Stimulated activated naive CD4-positive, alpha-beta T cell (primary cell): ENCODE data around the gene POMGNT1.
"Not testable (repeated sequence)": the region's sequence is repeated elsewhere in the genome, so short reads cannot be mapped to it uniquely, and the experiment has no call there.

Source experiments
- DNase-seq, 6 experiments: peaks; one replicate each; lab custom pipeline; 2025; lab: John Stamatoyannopoulos, UW

Gene POMGNT1

DNA sequence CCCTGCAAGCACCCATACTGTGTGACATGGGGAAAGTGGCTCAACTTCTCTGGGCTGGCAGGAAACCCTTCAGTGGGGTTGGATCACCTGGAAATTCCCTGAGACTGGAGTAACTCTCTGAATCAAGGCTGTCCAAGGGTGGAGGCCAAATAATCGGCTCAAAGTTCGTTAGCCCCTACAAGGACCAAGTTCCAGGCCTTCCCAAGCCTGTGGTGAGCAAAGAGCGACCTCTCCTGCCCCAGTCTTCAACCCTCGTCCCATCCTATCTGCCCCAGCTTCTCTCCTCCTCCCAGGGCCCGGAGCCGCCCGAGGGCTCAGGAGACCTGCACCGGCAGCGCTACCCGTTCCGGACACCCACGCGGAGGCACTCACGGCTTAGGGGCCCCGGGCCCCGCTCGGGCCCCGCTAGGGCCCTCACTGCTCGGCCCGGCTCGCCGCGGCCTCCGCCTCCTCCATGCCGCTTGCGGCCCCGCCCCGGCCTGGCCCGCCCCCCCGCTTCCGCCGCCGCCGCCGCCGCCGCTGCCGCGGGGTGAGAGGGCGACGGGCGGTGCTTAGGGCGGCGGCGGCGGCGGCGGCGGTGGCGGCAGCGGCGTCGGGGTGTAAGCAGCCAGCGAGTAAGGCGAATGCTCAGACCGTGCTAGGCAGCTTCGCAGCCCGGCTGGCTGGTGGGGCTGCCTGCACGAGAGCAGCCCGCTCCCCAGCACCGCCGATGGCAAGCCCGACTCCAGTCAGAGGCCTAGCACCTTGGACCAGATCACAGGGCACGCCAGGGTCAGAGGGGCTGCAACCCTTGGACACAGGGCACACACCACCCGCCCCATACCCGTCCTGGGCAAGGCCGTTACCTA is at the start of gene POMGNT1:
Gene POMGNT1, minus strand, starts transcription at position 471 of the 848 bp plus-strand sequence. CDS start 613 bp downstream, outside the sequence.
- DNase-seq: peak; percentile 49 to 79 (median 68)

DNA sequence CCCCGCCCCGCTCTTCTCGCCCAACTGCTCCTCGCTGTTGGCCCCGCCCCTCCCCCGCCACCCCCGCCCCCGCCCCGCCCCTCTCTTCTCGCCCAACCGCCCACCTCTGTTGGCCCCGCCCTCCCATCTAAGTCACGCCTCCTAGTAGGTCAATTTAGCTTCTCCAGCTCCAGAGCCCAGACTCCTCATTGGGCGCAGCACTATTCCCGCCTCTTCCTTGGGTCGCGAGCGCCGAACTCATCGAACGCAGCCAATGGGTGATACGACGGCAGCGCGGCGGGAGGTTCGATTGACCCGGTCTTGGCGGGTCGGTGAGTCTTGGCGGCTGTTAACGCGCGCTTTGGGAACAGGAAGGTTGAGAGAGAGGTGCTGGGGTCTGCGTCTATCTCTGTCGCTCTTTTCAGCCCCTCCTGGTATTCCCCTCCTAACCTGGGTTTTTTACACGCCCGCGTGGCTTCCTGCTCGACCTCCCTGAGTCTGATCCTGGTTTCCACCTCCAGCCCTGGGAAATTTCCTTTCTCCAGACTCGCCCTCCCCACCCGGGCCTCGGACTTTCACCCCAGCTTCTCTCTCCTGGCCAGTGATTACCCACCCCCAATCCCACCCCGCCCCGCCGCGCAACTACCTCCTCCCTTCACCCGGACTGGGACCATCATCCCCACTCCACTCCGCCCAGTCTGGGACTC is 49.3 kb upstream of the POMGNT1 start, which contains the start of gene RAD54L:
Gene RAD54L, plus strand, starts transcription at position 328 of the 686 bp plus-strand sequence. CDS start 643 bp downstream, outside the sequence.
- peak; percentile 91 to 97 (median 95) for DNase-seq

DNA sequence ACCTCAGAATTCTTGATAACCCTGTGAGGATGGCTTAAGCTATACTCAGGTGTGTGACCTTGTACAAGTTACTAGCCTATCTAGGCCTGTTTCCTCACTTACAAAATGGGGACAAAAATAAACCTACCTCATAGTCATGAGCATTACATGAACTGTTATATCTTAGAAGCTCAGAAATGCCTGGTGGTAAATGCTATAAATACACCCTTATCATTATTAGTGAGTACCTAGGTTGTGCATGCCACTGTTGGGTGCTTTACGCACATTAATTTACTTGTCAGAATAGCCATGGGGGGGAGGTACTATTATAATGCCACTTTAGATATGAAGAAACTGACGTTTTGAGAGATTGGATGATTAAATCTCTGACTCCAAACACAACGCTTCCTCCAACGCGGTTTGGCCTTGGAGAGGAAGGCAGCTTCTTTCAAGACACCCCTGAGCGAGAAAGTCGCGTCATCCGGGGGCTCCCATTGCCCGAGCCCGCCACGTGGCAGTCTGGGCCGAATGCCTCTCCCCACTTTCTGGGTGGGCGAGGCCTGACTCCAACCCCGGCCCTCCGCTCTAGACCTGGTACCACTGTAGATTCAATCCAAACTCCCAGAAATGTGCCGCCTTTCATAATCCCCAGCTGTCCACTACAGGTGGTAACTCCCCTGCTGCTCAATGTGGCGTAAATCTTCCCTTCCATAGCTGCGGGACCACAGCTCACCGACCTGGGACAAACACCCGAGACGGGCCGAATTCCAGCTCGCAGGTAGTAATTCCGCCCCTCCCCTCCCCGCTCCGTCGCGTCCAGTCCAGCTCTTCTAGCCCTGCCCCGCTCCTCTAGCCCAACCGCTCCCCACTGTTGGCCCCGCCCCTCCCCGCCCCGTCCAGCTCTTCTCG is 48.6 kb upstream of the POMGNT1 start:
- DNase-seq: peak in 2 of 6 experiments; percentile 46 to 55

DNA sequence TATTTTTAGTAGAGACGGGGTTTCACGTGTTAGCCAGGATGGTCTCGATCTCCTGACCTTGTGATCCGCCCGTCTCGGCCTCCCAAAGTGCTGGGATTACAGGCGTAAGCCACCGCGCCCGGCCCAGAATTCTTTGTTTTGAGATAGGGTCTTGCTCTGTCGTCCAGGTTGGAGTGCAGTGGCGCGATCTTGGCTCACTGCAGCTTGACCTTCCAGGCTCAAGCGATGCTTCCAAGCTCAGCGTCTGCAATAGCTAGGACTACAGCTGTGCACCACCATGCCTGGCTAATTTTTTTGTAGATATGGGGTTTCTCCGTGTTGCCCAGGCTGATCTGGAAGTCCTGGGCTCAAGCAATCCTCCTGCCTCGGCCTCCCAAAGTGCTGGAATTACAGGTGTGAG is 47.9 kb upstream of the POMGNT1 start:
- DNase-seq: not testable (repeated sequence)

DNA sequence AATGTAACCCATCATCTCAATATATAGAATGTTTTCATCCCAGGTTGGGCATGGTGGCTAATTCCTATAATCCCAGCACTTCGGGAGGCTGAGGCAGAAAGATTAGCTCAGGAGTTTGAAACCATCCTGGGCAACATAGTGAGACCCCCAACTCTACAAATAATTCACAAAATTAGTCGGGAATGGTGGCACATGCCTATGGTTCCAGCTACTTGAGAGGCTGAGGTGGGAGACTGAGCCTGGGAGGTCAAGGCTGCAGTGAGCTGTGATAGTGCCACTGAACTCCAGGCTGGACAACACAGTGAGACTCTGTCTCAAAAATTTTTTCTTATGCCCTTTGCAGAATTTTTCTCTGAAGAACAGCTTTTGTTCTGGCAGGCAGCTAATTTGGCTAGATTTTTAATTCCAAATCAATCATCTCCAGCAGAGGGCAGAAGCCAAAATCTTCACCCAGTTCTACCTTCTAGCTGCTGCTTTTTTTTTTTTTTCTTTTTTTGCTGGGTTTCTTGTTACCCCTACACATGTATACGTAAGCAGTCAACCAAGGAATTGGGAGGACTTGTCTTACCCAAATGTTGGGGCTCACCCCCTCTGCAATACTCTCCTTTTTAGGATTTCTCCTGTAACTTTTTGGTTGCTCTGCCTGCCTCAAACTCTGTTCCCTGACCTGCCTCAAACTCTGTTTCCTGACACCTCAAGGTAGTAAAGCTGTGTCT is 46.6 kb upstream of the POMGNT1 start:
- DNase-seq: peak in 3 of 6 experiments; percentile 15 to 47 (median 43)

DNA sequence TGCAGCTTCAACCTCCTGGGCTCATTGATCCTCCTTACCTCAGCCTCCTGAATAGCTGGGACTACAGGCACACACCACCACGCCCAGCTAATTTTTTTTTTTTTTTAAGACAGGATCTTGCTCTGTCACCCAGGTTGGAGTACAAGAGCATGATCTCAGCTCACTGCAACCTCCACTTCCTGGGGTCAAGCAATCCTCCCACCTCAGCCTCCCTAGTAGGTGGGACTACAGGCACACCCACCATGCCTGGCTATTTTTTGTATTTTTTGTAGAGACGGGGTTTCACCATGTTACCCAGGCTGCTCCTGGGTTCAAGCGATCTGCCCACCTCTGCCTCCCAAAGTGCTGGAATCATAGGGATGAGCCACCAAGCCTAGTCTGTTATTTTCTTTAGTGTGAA is 45.6 kb upstream of the POMGNT1 start:
- not testable (repeated sequence) for DNase-seq

DNA sequence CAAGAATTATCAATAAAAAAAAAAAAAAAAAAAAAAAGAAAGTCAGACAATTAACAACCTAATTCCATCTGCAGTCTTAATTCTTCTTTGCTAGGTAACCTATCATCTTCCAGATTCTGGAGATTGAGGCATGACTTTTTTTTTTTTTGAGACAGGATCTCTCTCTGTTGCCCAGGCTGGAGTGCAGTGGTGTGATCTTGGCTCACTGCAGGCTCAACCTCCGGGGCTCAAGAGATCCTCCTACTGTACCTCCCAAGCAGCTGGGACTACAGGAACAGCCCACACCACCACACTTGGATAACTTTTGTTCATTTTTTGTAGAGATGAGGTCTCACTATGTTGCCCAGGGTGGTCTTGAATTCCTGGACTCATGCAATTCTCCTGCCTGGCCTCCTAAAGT is 44.7 kb upstream of the POMGNT1 start:
- no peak for DNase-seq

DNA sequence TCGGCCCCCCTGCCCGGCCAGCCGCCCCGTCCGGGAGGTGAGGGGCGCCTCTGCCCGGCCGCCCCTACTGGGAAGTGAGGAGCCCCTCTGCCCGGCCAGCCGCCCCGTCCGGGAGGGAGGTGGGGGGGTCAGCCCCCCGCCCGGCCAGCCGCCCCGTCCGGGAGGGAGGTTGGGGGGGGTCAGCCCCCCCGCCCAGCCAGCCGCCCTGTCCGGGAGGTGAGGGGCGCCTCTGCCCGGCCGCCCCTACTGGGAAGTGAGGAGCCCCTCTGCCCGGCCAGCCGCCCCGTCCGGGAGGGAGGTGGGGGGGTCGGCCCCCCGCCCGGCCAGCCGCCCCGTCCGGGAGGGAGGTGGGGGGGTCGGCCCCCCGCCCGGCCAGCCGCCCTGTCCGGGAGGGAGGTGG is 43.5 kb upstream of the POMGNT1 start:
- DNase-seq: not testable (repeated sequence)

DNA sequence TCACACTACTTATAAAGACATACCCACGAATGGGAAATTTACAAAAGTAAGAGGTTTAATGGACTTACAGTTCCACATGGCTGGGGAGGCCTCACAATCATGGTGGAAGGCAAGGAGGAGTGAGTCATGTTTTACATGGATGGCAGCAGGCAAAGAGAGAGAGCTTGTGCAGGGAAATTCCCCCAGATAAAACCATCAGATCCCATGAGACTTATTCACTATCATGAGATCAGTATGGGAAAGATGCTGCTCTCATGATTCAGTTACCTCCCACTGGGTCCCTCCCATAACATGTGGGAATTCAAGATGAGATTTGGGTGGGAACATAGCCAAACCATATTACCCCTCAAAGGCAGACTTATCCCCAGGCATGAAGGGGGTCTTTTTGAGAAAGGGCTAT is 40.6 kb upstream of the POMGNT1 start:
- DNase-seq: not testable (repeated sequence)

DNA sequence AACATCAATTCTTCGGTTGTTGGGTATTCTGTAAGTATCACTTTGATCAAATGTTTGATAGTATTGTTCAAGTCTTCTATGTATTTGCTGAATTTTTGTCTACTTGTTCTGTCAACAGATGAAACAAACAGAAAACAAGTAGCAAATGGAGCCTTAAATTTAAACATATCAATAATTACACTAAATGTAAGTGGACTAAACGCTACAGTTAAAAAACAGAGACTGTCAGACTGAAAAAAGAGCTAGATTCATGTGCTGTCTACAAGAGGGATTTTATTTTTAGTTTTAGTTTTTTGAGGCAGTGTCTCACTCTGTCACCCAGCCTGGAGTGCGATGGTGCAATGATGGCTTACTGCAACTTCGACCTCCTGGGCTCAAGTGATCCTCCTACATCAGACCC is 38.6 kb upstream of the POMGNT1 start:
- DNase-seq: no peak

DNA sequence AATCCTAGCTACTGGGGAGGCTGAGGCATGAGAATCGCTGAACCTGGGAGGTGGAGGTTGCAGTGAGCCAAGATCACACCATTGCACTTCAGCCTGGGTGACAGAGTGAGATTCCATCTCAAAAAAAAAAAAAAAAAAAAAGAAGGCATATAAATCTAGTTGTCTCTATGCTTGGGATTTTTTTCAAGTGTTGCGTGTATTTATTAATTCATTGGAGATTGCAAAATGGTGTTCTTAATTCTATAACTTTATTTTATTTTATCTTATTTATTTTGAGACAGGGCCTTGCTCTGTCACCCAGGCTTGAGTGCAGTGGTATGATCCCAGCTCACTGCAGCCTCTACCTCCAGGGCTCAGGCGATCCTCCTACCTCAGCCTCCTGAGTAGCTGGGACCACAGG is 33.0 kb upstream of the POMGNT1 start:
- not testable (repeated sequence) for DNase-seq

DNA sequence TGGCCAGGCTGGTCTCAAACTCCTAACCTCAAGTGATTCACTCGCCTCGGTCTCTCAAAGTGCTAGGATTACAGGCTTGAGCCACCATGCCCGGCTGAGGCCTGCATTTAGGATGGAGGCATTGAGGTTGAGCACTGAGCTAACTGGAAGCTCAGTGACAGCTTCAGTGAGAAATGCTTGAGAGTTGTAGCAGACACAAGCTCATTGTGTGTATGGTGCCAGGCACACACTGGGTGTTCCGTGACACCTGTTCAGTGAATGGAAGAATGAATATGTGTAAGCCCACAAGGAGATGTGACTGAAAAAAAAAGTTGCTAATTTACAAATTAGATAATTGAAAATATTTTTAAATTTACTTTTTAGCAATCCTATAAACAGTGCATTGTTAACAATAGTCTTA is 26.7 kb upstream of the POMGNT1 start:
- DNase-seq: no peak

DNA sequence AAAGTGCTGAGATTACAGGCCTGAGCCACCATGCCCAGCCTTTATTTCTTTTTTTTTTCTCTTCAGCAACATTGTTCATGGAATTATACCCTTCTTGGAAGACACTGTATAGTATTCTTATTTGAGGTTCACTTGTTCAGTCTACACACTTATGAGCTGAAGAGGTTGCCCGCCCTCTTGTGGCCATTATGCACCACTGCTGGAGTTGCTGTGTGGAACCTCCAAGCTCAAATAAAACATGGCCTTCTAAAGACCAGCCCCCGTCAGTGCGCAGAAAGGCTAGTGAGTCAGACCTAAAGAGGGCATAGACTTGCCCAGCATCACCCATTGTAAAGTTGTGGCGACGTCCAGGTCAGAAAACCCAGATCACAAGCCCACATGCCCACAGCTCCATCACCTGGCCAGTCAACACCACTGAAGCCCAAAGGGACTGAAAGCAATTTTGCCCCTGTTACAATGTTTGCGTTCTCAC is 25.3 kb upstream of the POMGNT1 start:
- peak in 5 of 6 experiments; percentile 14 to 52 (median 30) for DNase-seq

DNA sequence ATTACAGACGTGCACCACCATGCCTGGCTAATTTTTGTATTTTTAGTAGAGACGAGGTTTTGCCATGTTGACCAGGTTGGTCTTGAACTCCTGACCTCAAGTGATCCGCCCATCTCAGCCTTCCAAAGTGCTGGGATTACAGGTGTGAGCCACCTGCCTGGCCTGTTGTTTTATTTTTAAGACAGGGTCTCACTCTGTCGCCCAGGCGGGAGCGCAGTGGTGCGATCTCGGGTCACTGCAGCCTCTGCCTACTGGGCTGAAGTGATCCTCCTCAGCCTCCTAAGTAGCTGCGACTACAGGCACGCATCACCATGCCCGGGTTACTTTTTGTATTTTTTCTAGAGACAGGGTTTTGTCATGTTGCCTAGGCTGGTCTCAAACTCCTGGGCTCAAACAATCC is 24.8 kb upstream of the POMGNT1 start:
- DNase-seq: not testable (repeated sequence)

DNA sequence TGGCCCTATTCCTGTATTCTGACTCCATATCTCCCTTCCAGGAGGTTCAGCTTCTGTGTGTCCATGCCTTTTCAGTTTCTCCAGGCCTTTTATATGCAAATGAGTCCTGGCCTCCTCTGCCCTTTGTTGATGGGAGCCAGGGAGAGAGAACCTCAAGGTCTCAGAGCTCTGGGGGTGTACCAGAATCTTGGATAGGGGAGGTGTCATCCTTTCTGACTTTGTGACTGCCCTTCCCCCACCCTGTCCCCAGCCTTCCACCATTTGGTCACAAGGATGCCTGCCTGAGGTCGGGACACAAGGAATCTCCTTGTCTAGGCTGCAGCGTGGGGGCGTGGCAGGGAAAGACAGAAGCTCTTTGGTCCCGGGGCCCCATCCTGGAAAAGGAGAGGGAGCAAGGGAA is 23.5 kb upstream of the POMGNT1 start:
- DNase-seq: no peak

DNA sequence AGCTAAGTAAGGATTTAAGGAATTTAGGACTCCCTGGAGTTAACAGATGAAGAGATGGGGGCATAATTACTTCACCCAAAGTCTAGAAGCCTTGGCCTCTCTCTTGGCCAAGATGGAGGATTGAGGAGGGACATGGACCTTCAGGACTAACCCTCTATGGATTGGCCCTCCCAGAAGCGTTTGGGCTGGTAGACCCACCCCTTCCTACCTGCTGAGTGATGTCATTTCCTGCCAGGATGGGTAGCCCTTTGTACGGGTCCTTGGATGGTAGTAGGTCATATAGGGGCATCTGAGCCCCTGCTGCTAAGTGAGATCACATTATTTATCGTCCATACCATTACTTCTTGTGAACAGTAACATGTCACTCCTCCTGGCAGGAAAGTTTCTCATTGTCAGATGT is 22.6 kb upstream of the POMGNT1 start:
- no peak for DNase-seq

DNA sequence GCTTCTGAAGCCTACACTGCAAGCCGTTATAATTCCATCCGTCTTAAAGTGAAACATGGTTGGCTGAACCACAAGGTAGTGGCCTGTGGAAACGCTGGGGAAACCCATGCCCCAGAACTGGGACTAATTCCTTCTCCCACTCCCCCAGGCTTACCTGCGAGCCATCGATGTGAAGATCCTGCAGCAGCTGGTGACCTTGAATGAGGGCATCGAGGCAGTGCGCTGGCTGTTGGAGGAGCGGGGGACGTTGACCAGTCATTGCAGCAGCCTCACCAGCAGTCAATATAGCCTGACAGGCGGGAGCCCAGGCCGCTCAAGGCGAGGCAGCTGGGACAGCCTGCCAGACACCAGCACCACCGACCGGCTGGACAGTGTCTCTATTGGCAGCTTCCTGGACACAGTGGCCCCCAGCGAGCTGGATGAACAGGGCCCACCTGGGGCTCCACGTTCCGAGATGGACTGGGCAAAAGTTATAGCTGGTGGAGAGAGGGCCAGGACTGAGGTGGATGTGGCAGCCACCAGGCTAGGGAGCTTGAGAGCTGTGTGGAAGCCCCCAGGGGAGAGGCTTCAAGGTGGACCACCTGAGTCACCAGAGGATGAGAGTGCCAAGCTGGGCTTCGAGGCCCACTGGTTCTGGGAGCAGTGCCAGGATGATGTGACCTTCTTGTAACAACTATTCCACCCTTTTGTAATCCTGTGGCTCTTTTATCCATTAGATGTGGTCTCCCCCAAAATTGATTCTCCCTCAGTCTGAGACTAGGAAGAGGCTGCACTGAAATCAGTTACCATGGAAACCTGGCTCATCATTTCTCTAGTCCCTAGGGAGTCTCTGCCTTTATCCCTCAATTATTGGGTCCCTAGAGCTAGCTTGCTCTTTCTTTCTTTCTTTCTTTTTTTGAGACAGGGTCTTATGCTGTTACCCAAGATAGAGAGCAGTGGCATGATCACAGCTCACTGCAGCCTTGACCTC is 21.6 kb upstream of the POMGNT1 start:
- DNase-seq: no peak

DNA sequence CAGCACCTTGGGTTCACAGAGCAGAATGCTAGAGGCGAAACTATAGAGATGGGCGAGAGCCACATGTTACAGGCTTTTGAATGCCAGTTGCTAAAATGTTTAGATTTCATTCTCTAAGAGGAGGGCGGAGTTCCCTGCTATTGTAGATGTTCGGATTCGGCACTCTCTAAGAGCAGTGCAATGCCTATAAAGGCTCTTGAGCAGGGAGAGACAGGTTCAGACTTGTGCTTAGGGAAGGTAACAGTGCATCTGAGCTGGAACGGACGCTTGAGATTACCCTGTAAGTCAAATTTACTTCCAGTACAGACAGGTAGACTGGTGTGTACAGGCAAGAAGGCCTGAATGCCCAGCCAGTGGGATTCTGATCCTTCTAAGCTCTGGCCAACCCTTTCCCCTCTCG is 20.2 kb upstream of the POMGNT1 start:
- DNase-seq: no peak

DNA sequence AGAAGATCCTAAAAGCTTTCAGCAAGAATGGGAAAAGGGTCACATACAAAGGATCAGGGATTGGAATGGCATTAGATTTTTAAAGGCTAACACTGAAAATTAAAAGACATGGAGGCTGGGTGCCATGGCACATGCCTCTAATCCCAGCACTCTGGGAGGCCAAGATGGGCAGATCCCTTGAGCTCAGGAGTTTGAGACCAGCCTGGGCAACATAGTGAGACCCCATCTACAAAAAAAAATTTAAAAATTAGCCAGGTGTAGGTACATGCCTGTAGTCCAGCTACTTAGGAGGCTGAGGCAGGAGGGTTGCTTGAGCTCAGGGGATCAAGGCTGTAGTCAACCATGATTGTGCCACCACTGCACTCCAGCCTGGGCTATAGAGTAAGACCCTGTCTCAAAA is 17.3 kb upstream of the POMGNT1 start:
- DNase-seq: no peak

DNA sequence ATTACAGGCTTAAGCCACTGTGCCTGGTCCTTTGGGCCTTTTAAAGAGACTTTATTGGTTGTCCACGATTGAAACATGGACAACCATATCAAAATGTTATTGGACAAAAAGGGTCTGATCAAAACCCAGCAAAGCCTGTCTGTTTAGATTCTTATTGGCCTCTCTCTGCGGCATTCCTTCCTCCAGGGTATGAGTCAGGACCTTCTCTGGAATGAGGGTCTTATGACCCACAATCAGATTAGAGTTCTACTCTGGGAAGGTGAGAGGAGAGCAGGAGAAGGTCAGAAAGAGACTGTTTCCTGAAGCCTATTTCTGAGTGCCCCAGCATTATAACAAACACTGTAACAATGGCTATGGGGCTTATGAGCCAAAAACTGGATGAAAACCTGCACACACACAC is 12.8 kb upstream of the POMGNT1 start:
- DNase-seq: no peak
